ENCODE measurements around the gene GFRA1. TPM values are rescaled to one million over a fixed set of nuclear protein-coding genes. Genes with fewer than 3 reads are reported as not detected.

Gene GFRA1
- total and polyA plus RNA-seq, 2 of the 8 experiments (the other 6 are each of a cell fraction or from before 2014, with no cell fraction given), result 1.1 to 2.0 TPM

DNA sequence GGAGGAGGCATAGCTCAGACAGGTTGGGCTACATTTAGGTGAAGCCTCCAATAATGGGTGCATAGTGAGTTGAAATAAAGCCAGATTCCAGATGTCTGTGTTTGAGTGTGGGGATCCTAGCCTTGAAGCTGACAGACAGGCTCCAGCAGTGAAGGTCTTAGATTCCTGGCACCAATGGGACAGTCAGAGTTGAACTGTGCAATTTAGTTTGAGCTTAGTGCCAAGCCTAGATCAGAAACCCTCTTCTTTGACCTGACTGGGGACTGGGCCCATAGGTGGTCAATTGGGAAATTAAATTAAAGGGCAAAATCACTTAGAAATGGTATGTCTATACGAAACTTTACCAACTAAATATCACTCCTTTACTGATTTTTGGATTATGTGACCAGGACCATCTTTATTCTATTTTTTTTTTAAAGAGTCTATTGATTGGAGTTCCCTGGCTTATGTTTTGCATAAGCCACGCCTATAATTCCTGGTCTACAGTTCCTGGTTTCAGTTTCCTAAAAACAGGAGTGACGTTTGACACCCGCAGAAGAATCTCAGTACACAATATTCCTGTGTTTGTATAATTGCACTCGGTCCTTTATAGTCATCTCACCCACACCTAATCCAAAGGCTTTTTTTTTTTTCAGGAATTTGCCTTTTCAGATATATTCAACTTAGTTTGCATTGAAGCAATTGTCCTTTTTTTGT, 201.4 kb downstream of the GFRA1 start:
- H3K4me1 ChIP-seq (replicated peaks in 1 of 4; ENCODE audit: control insufficient read depth in 3 of 4, insufficient read depth in 4 of 4, low read length in 3 of 4), result peaks cover 2 to 9% (median 6%) of the 10 kb centered on the region in 4 experiments; a peak in 6 of 7 replicates
- no peaks in the 10 kb centered on the region for H3K79me1 ChIP-seq (ENCODE audit: low read depth, low read length)
- TF ChIP-seq SRF (IDR thresholded peaks at IDR 0.05; ENCODE audit: low read depth, low read length) (no peak), POU5F1 (IDR thresholded peaks at IDR 0.05; ENCODE audit: low read depth, low read length) (no peak), JUN (IDR thresholded peaks at IDR 0.05; ENCODE audit: low read depth, low read length) (no peak), CTBP2 (IDR thresholded peaks at IDR 0.05; ENCODE audit: borderline replicate concordance, insufficient read depth, insufficient read length, low read length) (no peak), BACH1 (IDR thresholded peaks at IDR 0.05; ENCODE audit: low read length) (no peak), TEAD4 (IDR thresholded peaks at IDR 0.05; ENCODE audit: low read depth, low read length) (no peak), EP300 (IDR thresholded peaks at IDR 0.05; ENCODE audit: borderline replicate concordance in 1 of 2, low read depth in 2 of 2, low read length in 2 of 2) (no peak), JUND (IDR thresholded peaks at IDR 0.05; ENCODE audit: low read length) (no peak), PHF8 (conservative IDR thresholded peaks at IDR 0.05; ENCODE audit: low read depth, low read length) (no peak), TAF1 (IDR thresholded peaks at IDR 0.05; ENCODE audit: low read depth, low read length) (no peak)
- TF ChIP-seq, protein P1, sequence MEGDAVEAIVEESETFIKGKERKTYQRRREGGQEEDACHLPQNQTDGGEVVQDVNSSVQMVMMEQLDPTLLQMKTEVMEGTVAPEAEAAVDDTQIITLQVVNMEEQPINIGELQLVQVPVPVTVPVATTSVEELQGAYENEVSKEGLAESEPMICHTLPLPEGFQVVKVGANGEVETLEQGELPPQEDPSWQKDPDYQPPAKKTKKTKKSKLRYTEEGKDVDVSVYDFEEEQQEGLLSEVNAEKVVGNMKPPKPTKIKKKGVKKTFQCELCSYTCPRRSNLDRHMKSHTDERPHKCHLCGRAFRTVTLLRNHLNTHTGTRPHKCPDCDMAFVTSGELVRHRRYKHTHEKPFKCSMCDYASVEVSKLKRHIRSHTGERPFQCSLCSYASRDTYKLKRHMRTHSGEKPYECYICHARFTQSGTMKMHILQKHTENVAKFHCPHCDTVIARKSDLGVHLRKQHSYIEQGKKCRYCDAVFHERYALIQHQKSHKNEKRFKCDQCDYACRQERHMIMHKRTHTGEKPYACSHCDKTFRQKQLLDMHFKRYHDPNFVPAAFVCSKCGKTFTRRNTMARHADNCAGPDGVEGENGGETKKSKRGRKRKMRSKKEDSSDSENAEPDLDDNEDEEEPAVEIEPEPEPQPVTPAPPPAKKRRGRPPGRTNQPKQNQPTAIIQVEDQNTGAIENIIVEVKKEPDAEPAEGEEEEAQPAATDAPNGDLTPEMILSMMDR (IDR thresholded peaks at IDR 0.05; ENCODE audit: control extremely low read depth in 1 of 3, insufficient read depth in 1 of 3, low read depth in 1 of 3, low read length in 3 of 3), result no peak

More for the DNA sequence above, 201.4 kb downstream of the GFRA1 start:
- Histone ChIP-seq H2BK12ac (ENCODE audit: low read depth, low read length) (no peak overlapping the region), H2BK20ac (ENCODE audit: low read length) (no peak overlapping the region), H3K27ac (ENCODE audit: low read depth, low read length) (no peak overlapping the region), H2BK120ac (replicated peaks; ENCODE audit: low read depth, low read length) (no peak overlapping the region), H2AK5ac (ENCODE audit: low read depth, low read length) (no peak overlapping the region), H4K8ac (ENCODE audit: extremely low read depth, insufficient read depth, low read length) (no peak overlapping the region), H3K9me3 (ENCODE audit: insufficient read depth in 2 of 2, low read depth in 1 of 2, low read length in 1 of 2) (no peaks in the 10 kb centered on the region), H3K4me3 (ENCODE audit: extremely low read depth in 1 of 4, insufficient read depth in 2 of 4, low read depth in 3 of 4, low read length in 4 of 4) (no peak overlapping the region), H2BK5ac (ENCODE audit: low read depth, low read length) (no peak overlapping the region), H3K9ac (replicated peaks in 1 of 4; ENCODE audit: extremely low read depth in 1 of 4, low read depth in 3 of 4, low read length in 3 of 4) (no peak overlapping the region), H2BK15ac (ENCODE audit: low read length) (no peak overlapping the region), H3K79me2 (ENCODE audit: control insufficient read depth in 1 of 2, insufficient read depth in 2 of 2, low read length in 2 of 2) (no peaks in the 10 kb centered on the region), H3K14ac (ENCODE audit: insufficient read length) (no peak overlapping the region), H3K56ac (replicated peaks; ENCODE audit: insufficient read length, low read depth, low read length) (no peak overlapping the region), H3K36me3 (ENCODE audit: control insufficient read depth in 2 of 4, insufficient read depth in 4 of 4, low read length in 3 of 4) (no peaks in the 10 kb centered on the region), H3K23ac (ENCODE audit: insufficient read length) (no peak overlapping the region), H2AFZ (ENCODE audit: low read length) (no peak overlapping the region), H3K23me2 (ENCODE audit: low read depth, low read length) (no peaks in the 10 kb centered on the region), H3K27me3 (replicated peaks in 1 of 4; ENCODE audit: control insufficient read depth in 3 of 4, extremely low read depth in 1 of 4, insufficient read depth in 3 of 4, low read length in 3 of 4) (no peaks in the 10 kb centered on the region), H4K20me1 (replicated peaks in 1 of 2; ENCODE audit: control insufficient read depth in 1 of 2, insufficient read depth in 2 of 2, low read length in 2 of 2) (no peaks in the 10 kb centered on the region), H3K4ac (replicated peaks; ENCODE audit: insufficient read length, low read depth, low read length) (no peak overlapping the region), H3K18ac (ENCODE audit: extremely low read depth, low read length) (no peak overlapping the region), H4K91ac (replicated peaks; ENCODE audit: insufficient read length, low read length) (no peak overlapping the region), H4K5ac (ENCODE audit: insufficient read length, low read depth, low read length) (no peak overlapping the region), H3K4me2 (ENCODE audit: insufficient read depth in 1 of 2, low read depth in 2 of 2, low read length in 2 of 2) (no peak overlapping the region)
- FAIRE-seq (no peak), DNase-seq (ENCODE audit: low read depth in 1 of 2, low spot score in 2 of 2) (no peak)
- ChIA-PET POLR2A (ENCODE audit: partially characterized antibody) (no interaction called here), CTCF (ENCODE audit: partially characterized antibody) (interaction anchor here (1.1 to 4.4 kb wide), 4 partner anchors 43 to 109 kb away, joined by 3 to 15 read pairs (median 3); no protein-coding TSS in a partner anchor)
- 97% methylated on average over 5 of the region's 5 CpGs; no CpG with 5 or more reads in 1 of the 2 experiments for WGBS, 2 experiments (ENCODE audit: extremely low coverage in 1 of 2, insufficient coverage in 1 of 2, insufficient read length in 1 of 2, insufficient replicate concordance in 2 of 2, low coverage in 1 of 2, low lambda C conversion rate in 2 of 2, missing lambda C conversion rate in 1 of 2)
